Endodermal cell (in vitro differentiated cells): ENCODE measurements around the gene ANKAR. TPM values are rescaled to one million over a fixed set of nuclear protein-coding genes. Genes with fewer than 3 reads are reported as not detected.
A peak's percentile ranks its signal among the peaks of the same experiment; 100 is the strongest.

Experiments
- DNase-seq: peaks from one replicate; pipeline ENCODE4 v3.0.0-alpha.2; 2017
- H3K27ac ChIP-seq: 2 replicates; pipeline ENCODE4 v1.5.1; 2013; ENCODE audit warnings: mild to moderate bottlenecking, low read depth, low read length, moderate library complexity
- H3K27me3 ChIP-seq: 2 replicates; pipeline ENCODE4 v1.6.1; 2013; ENCODE audit warnings: mild to moderate bottlenecking, low read length, moderate library complexity; ENCODE audit not compliant: insufficient read depth, control insufficient read depth, poor library complexity, severe bottlenecking
- H3K36me3 ChIP-seq: 2 replicates; pipeline ENCODE4 v1.7.0; 2013; ENCODE audit warnings: mild to moderate bottlenecking, low read length, moderate library complexity; ENCODE audit not compliant: control insufficient read depth, insufficient read depth
- H3K4me1 ChIP-seq: one replicate; pipeline ENCODE4 v1.7.0; 2013; ENCODE audit warnings: low read length; ENCODE audit not compliant: control insufficient read depth, insufficient read depth
- H3K4me3 ChIP-seq: 2 replicates; pipeline ENCODE4 v1.5.1; 2013; ENCODE audit warnings: mild to moderate bottlenecking, low read length, moderate library complexity
- H3K9ac ChIP-seq: 2 replicates; pipeline ENCODE4 v1.6.1; 2013; ENCODE audit warnings: mild to moderate bottlenecking, low read length, moderate library complexity; ENCODE audit not compliant: poor library complexity, severe bottlenecking; ENCODE audit errors: extremely low read depth
- H3K9me3 ChIP-seq: 2 replicates; pipeline ENCODE4 v1.6.1; 2013; ENCODE audit warnings: mild to moderate bottlenecking, low read length, moderate library complexity; ENCODE audit not compliant: control insufficient read depth
- H3K27ac Mint-ChIP-seq: 2 replicates; pipeline ENCODE4 v1.8.0; 2020; ENCODE audit warnings: mixed read lengths
- H3K27me3 Mint-ChIP-seq: 2 replicates; pipeline ENCODE4 v1.8.0; 2021; ENCODE audit warnings: mild to moderate bottlenecking, mixed read lengths; ENCODE audit not compliant: insufficient read depth
- H3K36me3 Mint-ChIP-seq: 2 replicates; pipeline ENCODE4 v1.8.0; 2020; ENCODE audit warnings: low read depth, mixed read lengths
- H3K4me1 Mint-ChIP-seq: 2 replicates; pipeline ENCODE4 v1.8.0; 2020; ENCODE audit warnings: mixed read lengths
- H3K4me3 Mint-ChIP-seq: 2 replicates; pipeline ENCODE4 v1.8.0; 2020; ENCODE audit warnings: mild to moderate bottlenecking, moderate library complexity, mixed read lengths
- H3K9me3 Mint-ChIP-seq: 2 replicates; pipeline ENCODE4 v1.8.0; 2020; ENCODE audit warnings: mild to moderate bottlenecking, mixed read lengths
- WGBS, 2 experiments: methylation state at CpG; one replicate each; pipeline versions ENCODE4 v1.1.5 to v1.1.7; 2013; ENCODE audit warnings: missing lambda C conversion rate in 2 of 2, mixed read lengths in 1 of 2; ENCODE audit not compliant: insufficient coverage in 1 of 2, insufficient read length in 1 of 2; 5-methylcytosine and 5-hydroxymethylcytosine counted together
- total RNA-seq, 2 donors: library from RNA; stranded (reverse); fragmentation: NEBNext Ultra II Directional in 1 of 2; extraction: Animal tissue kit (Norgen Biotek cat#: 25700) in 1 of 2; gene quantifications; 2 replicates in 1 of 2; 3 replicates in 1 of 2; pipeline ENCODE4 v1.2.1, GENCODE V29; 2021
- TF ChIP-seq, protein P1 (sequence below): fragments of 200-600 bp; sonication (generic); conservative IDR thresholded peaks from 2 replicates; pipeline ENCODE4 v1.5.0; 2021; ENCODE audit warnings: antibody characterized with exemption, mild to moderate bottlenecking

ANKAR gene
- total RNA-seq, 2 donors from 2014 or later = 4.3 to 7.4 TPM

DNA sequence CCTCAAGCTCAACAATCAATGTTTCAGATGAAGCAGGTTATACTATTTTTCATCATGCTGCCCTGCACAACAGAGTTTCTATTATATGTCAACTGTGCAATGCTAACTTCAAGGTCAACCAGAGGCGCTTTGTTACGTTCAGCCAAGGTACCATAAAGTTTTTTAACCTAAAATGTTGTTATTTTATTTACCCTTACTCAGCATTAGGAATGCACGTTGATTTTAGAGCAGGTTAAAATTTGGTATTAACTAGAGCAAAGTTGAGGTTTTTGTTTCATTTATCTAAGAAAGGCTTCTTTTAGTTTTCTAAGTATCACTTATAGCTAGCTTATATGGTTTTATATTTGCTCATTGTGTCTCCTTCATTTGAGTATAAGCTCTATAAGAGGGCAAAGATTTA is 21.8 kb downstream of the ANKAR start:
- Histone ChIP-seq H3K4me3 (no peak overlapping the region), H3K4me1 (no peaks in the 10 kb centered on the region), H3K27me3 (no peaks in the 10 kb centered on the region), H3K27ac (no peak overlapping the region), H3K9ac (no peak overlapping the region), H3K9me3 (peaks cover 3% of the 10 kb centered on the region), H3K36me3 (no peaks in the 10 kb centered on the region)
- no peaks in the 10 kb centered on the region for H3K27me3 Mint-ChIP-seq
- TF ChIP-seq, protein P1, sequence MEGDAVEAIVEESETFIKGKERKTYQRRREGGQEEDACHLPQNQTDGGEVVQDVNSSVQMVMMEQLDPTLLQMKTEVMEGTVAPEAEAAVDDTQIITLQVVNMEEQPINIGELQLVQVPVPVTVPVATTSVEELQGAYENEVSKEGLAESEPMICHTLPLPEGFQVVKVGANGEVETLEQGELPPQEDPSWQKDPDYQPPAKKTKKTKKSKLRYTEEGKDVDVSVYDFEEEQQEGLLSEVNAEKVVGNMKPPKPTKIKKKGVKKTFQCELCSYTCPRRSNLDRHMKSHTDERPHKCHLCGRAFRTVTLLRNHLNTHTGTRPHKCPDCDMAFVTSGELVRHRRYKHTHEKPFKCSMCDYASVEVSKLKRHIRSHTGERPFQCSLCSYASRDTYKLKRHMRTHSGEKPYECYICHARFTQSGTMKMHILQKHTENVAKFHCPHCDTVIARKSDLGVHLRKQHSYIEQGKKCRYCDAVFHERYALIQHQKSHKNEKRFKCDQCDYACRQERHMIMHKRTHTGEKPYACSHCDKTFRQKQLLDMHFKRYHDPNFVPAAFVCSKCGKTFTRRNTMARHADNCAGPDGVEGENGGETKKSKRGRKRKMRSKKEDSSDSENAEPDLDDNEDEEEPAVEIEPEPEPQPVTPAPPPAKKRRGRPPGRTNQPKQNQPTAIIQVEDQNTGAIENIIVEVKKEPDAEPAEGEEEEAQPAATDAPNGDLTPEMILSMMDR = no peak
- H3K36me3 Mint-ChIP-seq = no peaks in the 10 kb centered on the region
- peaks cover 2% of the 10 kb centered on the region for H3K4me1 Mint-ChIP-seq
- 94% methylated on average over 3 of the region's 3 CpGs; no CpG with 5 or more reads in 1 of the 2 experiments for WGBS, 2 experiments
- DNase-seq = no peak
- H3K9me3 Mint-ChIP-seq = no peaks in the 10 kb centered on the region
- H3K27ac Mint-ChIP-seq = no peak overlapping the region
- H3K4me3 Mint-ChIP-seq = no peak overlapping the region

DNA sequence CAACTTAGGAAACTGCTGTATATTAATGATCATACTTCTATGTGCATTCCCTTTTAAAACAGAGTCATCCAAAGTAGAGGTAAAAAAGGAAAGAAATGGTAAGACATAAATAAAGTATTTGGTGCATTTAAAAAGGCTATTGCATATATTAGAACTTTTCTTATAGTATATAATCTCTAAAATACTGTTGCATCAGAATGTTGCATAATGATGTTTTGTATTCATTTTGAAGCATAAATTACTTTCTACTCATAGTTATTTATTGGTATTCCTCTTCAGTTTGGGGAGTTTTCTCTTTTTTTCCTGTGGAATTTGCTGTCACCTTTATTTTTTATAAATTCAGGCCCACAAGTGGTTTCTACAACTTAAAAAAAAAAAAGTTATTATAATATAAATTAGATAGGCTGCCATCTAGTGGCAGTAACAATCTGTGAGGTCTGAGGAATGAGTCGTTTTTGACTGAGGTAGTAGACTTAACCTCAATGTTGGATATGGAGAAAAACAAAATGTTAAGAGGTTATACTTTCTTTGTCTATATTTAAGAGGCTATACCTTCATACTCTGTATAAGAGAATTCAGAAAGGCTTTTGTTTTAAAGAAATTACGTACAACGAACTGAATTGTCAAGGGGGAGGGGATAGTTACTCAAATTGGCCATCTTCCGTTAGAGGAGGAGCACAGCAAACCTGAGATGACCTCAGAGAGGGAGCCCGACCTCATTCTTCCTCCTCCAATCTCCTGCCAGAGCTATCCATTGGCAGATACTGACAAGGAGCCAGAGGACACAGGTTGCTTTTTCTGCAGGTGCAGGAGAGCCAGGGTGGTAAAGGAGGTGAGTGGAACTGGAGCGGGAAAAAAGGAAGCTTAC is 23.8 kb downstream of the ANKAR start:
- no peaks in the 10 kb centered on the region for H3K36me3 Mint-ChIP-seq
- H3K4me1 Mint-ChIP-seq = peaks cover 2% of the 10 kb centered on the region
- Histone ChIP-seq H3K4me3 (no peak overlapping the region), H3K4me1 (no peaks in the 10 kb centered on the region), H3K9ac (no peak overlapping the region), H3K27ac (no peak overlapping the region), H3K27me3 (no peaks in the 10 kb centered on the region), H3K36me3 (no peaks in the 10 kb centered on the region), H3K9me3 (peaks cover 3% of the 10 kb centered on the region)
- TF ChIP-seq, protein P1 = peak; percentile 93
- 0 to 41% methylated on average over 1 to 6 of the region's 6 CpGs for WGBS, 2 experiments
- H3K9me3 Mint-ChIP-seq = no peaks in the 10 kb centered on the region
- H3K27ac Mint-ChIP-seq = peak overlapping the region; percentile 77
- peak; percentile 85 for DNase-seq
- peak overlapping the region; percentile 44 for H3K4me3 Mint-ChIP-seq
- no peaks in the 10 kb centered on the region for H3K27me3 Mint-ChIP-seq

DNA sequence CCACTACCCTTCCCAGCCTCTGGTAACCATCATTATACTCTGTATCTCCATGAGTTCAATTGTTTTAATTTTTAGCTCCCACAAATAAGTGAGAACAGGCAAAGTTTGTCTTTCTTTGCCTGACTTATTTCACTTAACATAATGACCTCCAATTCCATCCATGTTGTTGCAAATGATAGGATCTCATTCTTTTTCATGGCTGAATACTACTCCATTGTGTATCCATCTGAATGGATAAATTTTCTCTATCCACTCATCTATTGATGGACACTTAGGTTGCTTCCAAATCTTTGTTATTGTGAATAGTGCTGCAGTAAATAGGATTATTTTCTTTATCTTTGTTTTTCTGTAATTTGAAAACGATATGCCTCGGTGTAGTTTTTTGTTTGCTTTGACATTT is 26.2 kb downstream of the ANKAR start:
- no peaks in the 10 kb centered on the region for H3K27me3 ChIP-seq
- no peaks in the 10 kb centered on the region for H3K36me3 ChIP-seq
- peaks cover 3% of the 10 kb centered on the region for H3K9me3 ChIP-seq
- no peak overlapping the region for H3K4me3 Mint-ChIP-seq
- no peaks in the 10 kb centered on the region for H3K36me3 Mint-ChIP-seq
- no peak for DNase-seq
- no peak overlapping the region for H3K27ac Mint-ChIP-seq
- H3K9me3 Mint-ChIP-seq = no peaks in the 10 kb centered on the region
- H3K4me1 ChIP-seq = no peaks in the 10 kb centered on the region
- 0 to 48% methylated on average over 1 to 2 of the region's 2 CpGs for WGBS, 2 experiments
- H3K4me3 ChIP-seq = no peak overlapping the region
- no peak overlapping the region for H3K27ac ChIP-seq
- H3K4me1 Mint-ChIP-seq = peaks cover 2% of the 10 kb centered on the region
- TF ChIP-seq, protein P1 = no peak
- H3K9ac ChIP-seq = no peak overlapping the region
- H3K27me3 Mint-ChIP-seq = no peaks in the 10 kb centered on the region
